ENCODE data around the gene NANOS1.
"Not testable (repeated sequence)": the region's sequence is repeated elsewhere in the genome, so short reads cannot be mapped to it uniquely, and the experiment has no call there.

Gene NANOS1

DNA sequence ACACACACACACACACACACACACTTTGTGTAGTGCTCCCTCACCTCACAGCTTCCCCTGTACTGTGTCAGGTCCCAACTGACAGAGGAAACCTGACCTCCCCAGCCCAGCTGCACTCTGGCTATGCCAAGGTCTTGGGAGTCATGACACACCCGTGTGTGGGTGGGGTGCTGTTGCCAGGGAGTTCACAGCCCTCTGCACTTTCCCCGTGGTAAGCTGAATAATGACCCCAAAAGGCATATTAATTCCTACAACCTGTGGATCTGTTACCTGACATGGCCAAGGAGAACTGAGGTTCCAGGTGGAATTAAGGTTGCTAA is 8.9 kb upstream of the NANOS1 start:
- DNase-seq: peak in 1 of 5 experiments; percentile 13

DNA sequence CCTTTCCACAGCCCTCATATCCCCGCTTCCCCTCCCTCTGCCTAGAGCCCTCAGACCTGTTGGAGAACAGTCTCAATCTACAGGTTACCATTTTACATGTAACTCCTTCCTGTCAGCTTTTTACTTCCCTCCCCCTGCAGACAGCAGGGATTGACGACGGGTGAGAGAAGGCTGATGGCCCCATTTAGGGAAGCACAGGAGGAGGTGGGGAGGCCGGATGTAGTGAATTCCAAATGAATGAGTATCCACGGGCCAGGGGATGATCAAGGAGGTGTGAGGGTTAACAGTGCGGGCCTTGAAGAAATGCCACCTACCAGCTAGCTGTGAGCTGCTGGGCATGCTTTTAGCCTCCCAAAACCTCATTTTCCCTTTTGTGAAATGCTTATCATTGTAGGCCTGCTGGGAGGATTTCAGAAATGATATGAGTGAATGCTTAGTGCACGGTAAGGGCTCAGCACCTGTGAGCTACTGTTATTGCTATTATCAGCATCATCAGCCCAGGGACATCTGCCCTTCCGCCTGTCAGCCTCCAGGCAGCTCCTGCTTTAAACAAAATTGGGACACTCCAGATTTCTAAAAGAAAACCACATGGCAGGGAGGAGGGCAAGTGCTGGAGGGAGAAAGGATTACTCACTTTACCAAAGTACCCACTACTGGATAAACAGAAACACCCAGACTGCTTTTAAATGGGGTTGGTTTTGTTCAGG is 6.5 kb upstream of the NANOS1 start:
- DNase-seq: no peak

- DNase-seq: no peak
Measured at GRCh38 chr10:119023553-119023868, 6.0 kb upstream of the NANOS1 start.

- no peak for DNase-seq
Measured at GRCh38 chr10:119024882-119025281, 4.6 kb upstream of the NANOS1 start.

DNA sequence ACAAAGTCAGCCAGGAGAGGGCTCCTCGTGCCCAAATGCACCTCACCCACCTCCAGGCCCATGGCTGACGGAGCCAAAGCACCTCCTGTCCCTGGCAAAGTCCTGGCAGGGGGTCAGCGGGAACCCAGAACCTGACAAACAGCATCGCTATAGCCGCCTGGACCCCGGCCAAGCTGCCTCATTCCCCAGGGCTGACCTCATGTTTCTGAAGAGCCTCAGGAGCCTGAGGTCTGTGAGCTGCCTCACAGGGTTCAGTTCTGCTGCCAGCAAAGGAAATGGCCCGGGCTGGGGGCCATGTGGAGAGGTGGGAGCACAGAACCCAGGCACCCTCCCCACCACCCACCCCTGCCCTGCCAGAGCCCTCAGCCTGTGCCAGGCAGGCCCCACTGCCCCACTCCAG is 4.2 kb upstream of the NANOS1 start:
- DNase-seq: no peak

- no peak for DNase-seq
Measured at GRCh38 chr10:119025776-119026175, 3.7 kb upstream of the NANOS1 start.

GRCh38 chr10:119026301-119027110 is 3.0 kb upstream of the NANOS1 start:
- DNase-seq: no peak

DNA sequence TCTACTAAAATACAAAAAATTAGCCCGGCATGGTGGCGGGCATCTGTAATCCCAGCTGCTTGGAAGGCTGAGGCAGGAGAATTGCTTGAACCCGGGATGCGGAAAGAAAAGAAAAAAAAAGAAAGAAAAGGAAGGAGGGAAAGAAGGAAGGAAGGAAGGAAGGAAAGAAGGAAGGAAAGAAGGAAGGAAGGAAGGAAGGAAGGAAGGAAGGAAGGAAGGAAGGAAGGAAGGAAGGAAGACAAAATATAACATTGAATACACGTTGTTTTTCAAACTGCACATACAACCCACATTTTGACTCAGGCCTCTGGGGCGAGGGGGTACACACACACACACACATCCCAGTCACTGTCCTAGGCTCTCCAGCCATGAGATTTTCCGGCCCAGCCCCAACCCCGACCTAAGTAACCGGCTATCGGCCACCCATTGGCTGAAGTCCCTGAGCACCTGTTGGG is 1.0 kb upstream of the NANOS1 start:
- not testable (repeated sequence) for DNase-seq

DNA sequence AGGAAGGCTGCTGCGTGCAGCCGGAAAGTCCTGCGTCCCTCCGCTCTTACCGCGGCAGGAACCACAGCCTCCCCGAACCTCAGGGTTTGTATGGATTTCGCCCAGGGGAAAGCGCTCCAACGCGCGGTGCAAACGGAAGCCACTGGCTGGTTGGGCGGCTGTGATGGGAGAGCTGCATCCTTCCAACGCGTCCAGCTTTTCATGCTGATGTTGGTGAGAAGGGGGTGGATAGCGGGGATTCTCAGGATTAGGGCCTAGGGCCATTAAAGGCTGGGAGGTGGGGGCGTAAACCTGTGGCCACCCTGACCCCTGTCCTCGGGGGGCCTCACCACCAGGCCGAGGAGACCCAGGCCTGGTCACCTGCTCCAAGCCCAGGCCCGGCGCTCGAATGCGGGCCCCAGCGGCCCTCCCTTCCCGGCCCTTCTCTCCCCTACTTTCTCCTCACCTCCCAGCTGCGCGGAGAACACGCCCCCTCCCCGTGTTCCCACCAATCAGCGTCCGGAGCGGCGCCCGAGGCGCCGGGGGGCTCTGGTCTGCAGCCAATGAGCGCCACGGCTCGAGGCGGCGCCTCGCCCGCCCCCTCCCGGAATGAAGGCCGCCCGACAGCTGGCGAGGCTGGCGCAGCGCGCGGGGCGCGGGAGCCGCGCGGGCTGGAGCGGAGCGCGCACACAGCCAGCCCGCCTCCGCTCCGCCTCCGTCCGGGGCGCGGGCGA is 458 bp upstream of the NANOS1 start:
- peak; percentile 53 to 87 (median 73) for DNase-seq

GRCh38 chr10:119030421-119031250 is 1.1 kb downstream of the NANOS1 start:
- DNase-seq: peak in 4 of 5 experiments; percentile 18 to 82 (median 32)

- DNase-seq: no peak
Measured at GRCh38 chr10:119031496-119032059, 2.1 kb downstream of the NANOS1 start.

DNA sequence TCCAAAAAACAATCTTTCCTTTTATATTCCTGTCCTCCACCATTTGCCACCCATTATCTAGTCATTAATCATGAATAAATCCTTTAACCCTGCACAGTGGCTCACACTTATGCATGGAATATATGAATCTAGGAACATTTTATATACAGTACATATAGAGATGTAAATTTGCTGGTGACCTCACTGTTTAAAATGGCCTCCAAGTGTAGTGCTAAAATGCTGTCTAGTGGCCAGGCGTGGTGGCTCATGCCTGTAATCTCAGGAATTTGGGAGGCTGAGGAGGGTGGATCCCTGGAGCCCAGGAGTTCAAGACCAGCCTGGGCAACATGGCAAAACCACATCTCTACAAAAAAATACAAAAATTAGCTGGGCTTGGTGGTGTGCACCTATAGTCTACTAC is 9.6 kb downstream of the NANOS1 start:
- no peak for DNase-seq

- no peak for DNase-seq
Measured at GRCh38 chr10:119041326-119041725, 11.8 kb downstream of the NANOS1 start.

- DNase-seq: no peak
Measured at GRCh38 chr10:119042169-119042568, 12.7 kb downstream of the NANOS1 start.

DNA sequence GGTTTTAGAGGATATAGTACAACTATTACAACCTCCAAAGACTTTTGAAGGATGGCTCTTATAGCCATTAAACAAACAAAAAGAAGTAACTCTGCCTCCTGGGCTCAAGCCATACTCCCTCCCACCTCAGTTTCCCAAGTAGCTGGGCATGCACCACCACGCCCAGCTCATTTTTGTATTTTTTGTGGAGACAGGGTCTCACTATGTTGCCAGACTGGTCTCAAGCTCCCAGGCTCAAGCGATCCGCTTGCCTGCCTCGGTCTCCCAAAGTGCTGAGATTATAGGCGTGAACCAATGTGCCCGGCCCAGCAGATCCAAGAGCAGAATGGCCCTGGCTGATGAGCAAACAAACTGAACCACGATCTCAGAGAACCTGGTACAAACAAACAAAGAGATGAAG is 16.0 kb downstream of the NANOS1 start:
- DNase-seq: no peak

- DNase-seq: no peak
Measured at GRCh38 chr10:119049361-119049760, 19.8 kb downstream of the NANOS1 start.

DNA sequence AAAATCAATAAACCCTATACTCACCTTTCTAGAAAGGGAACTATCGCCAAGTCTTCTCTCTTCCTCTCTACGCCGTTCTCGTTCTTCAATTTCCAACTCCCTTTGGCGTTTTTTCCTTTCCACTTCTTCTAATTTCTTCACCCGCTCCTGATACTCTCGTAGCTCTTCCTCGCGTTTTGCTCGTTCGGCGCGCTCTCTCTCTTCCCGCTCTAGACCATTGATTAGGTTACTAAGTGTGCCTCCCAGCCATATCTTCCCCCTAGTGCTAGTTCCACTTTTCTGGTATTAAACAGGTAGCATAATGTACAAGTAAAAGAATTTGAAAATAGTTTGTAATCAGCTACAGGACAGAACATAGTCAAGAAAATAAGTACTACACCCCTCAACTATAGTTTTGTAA is 20.3 kb downstream of the NANOS1 start:
- DNase-seq: no peak

DNA sequence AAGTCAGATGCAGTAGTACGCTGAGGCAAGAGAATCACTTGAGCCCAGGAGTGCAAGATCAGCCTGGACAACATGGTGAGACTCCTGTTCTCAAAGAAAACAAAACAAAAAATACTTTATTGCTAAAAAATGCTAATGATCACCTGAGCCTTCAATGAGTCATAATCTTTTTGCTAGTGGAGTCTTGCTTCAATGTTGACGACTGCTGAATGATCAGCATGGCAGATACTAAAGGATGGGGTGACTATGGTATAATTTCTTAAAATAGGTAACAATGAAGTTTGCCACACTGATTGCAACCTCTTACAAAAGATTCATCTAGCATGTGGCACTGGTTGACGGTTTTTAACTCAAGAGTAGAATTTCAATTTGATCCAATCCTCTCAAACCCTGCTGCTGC is 22.3 kb downstream of the NANOS1 start:
- DNase-seq: no peak

DNA sequence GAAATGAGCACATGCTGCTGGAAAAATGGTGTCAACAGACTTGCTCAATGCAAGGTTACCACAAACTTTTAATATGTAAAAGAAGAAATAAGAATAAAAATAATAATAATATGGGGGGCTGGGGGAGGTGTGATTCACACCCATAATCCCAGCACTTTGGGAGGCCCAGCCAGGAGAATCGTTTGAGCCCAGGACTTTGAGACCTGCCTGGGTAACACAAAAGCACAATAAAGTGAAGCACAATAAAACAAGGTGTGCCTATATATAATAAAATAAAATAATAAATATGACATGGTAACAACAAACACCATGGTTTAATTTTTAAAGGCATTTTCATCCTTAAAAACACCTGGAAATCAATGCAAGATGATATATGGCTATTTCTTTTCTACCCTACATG is 26.0 kb downstream of the NANOS1 start:
- DNase-seq: no peak

DNA sequence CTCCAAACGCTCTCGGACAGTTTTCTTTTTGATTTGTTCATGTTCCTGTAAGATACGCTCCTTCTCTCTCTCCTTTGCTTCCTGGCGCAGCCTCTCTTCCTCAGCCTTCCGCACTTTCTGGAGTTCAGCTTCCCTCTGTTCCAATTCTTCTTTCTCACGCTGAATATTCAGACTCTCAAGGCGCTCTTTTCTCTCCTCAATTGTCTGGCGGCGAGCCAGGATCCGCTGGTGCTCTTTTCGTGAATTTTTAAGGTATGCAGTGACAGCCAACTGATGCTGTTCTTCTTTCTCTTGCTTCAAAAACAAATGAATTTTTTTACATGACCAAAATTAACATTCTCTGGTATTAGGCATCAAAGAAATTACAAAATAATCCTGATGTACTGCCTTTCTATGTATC is 28.5 kb downstream of the NANOS1 start:
- DNase-seq: no peak

GRCh38 chr10:119059557-119059956 is 30.0 kb downstream of the NANOS1 start:
- no peak for DNase-seq

GRCh38 chr10:119060107-119060506 is 30.6 kb downstream of the NANOS1 start:
- DNase-seq: no peak

DNA sequence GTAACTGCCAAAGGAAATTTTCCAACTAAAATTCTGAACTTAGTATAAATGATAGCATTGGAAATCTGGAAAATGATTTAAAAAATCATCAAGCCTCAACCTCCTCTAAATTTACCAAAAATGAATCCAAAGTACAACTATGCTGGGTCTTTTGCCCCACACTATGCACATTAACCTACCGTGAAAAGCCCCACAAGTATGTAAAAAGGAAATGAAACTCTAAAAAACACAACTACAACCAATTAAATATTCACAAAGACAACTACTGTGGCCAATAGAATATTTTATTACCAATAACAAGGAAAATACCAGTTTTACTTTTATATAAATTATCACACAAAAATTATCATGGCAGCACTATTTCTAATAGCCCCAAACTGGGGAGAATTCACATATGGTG is 31.8 kb downstream of the NANOS1 start:
- DNase-seq: no peak

All from T-helper 2 cell (primary cell).